WTC11 (cell line): Measurements from ENCODE around the gene TREH. TPM values are rescaled to one million over a fixed set of nuclear protein-coding genes. Genes with fewer than 3 reads are reported as not detected.

Source experiments
- ATAC-seq: fragments of 200-7000 bp; cut with Tn5 transposase; 2 replicates; pipeline ENCODE4 v1.10.0; 2021; ENCODE audit warnings: mild to moderate bottlenecking, moderate library complexity
- CTCF ChIA-PET: fragments of 300-600 bp; sonication (Branson Sonifier 250); formaldehyde crosslinking; loops from one replicate; lab custom pipeline; 2021; ENCODE audit warnings: antibody characterized with exemption; lab: Charles Lee
- POLR2A ChIA-PET: fragments of 350-600 bp; sonication (Branson Sonifier 250); formaldehyde crosslinking; loops from one replicate; lab custom pipeline; 2021; ENCODE audit warnings: antibody characterized with exemption; lab: Charles Lee
- DNase-seq: peaks from one replicate; pipeline ENCODE4 v3.0.0; 2021; ENCODE audit warnings: low spot score
- H3K27ac Mint-ChIP-seq: 2 replicates; pipeline ENCODE4 v1.8.0; 2021; ENCODE audit warnings: mixed read lengths
- H3K27me3 Mint-ChIP-seq: 2 replicates; pipeline ENCODE4 v1.8.0; 2021; ENCODE audit warnings: low read depth, mild to moderate bottlenecking, moderate library complexity, mixed read lengths
- H3K36me3 Mint-ChIP-seq: 2 replicates; pipeline ENCODE4 v1.8.0; 2021; ENCODE audit warnings: mixed read lengths
- H3K4me1 Mint-ChIP-seq: 2 replicates; pipeline ENCODE4 v1.8.0; 2022; ENCODE audit warnings: mixed read lengths
- H3K4me3 Mint-ChIP-seq: 2 replicates; pipeline ENCODE4 v1.8.0; 2021; ENCODE audit warnings: mild to moderate bottlenecking, moderate library complexity, mixed read lengths
- H3K9me3 Mint-ChIP-seq: 2 replicates; pipeline ENCODE4 v1.8.0; 2021; ENCODE audit warnings: mixed read lengths
- ARID4B ChIP-seq: sonication (generic); formaldehyde crosslinking; IDR thresholded peaks from 2 replicates; pipeline ENCODE4 v1.8.0; 2023; ENCODE audit warnings: missing genetic modification reagents, mild to moderate bottlenecking, borderline replicate concordance
- ATF3 ChIP-seq: sonication (generic); formaldehyde crosslinking; conservative IDR thresholded peaks from 2 replicates; pipeline ENCODE4 v1.8.1; 2022; ENCODE audit warnings: mild to moderate bottlenecking, missing genetic modification reagents
- CREM ChIP-seq: sonication (generic); formaldehyde crosslinking; IDR thresholded peaks from 2 replicates; pipeline ENCODE4 v1.8.1; 2022; ENCODE audit warnings: mild to moderate bottlenecking, missing genetic modification reagents, moderate library complexity
- GRHL2 ChIP-seq: fragments of 250-450 bp; sonication (Bioruptor Pico); IDR thresholded peaks from 2 replicates; pipeline ENCODE4 v1.8.0; 2022; ENCODE audit warnings: mild to moderate bottlenecking, moderate library complexity; ENCODE audit not compliant: insufficient replicate concordance, severe bottlenecking
- HMGA2 ChIP-seq: fragments of 250-450 bp; sonication (Bioruptor Pico); IDR thresholded peaks from 2 replicates; pipeline ENCODE4 v1.4.0; 2021; ENCODE audit warnings: mild to moderate bottlenecking, moderate library complexity
- JUN ChIP-seq: sonication (generic); formaldehyde crosslinking; IDR thresholded peaks from 2 replicates; pipeline ENCODE4 v1.8.0; 2023; ENCODE audit warnings: mild to moderate bottlenecking, missing genetic modification reagents
- KAT7 ChIP-seq: sonication (generic); formaldehyde crosslinking; IDR thresholded peaks from 2 replicates; pipeline ENCODE4 v1.8.1; 2023; ENCODE audit warnings: missing genetic modification reagents, mild to moderate bottlenecking, borderline replicate concordance
- MXD4 ChIP-seq: fragments of 250-450 bp; sonication (Bioruptor Pico); IDR thresholded peaks from 2 replicates; pipeline ENCODE4 v1.8.0; 2021; ENCODE audit warnings: mild to moderate bottlenecking, moderate library complexity, borderline replicate concordance
- NR1H2 ChIP-seq: sonication (generic); formaldehyde crosslinking; IDR thresholded peaks from 2 replicates; pipeline ENCODE4 v1.9.0; 2021; ENCODE audit warnings: mild to moderate bottlenecking, moderate library complexity, missing genetic modification reagents
- NR2C2 ChIP-seq: sonication (generic); formaldehyde crosslinking; IDR thresholded peaks from 2 replicates; pipeline ENCODE4 v1.8.0; 2022; ENCODE audit warnings: mild to moderate bottlenecking, missing genetic modification reagents
- PREB ChIP-seq: sonication (generic); formaldehyde crosslinking; IDR thresholded peaks from 2 replicates; pipeline ENCODE4 v1.8.1; 2022; ENCODE audit warnings: mild to moderate bottlenecking, missing genetic modification reagents, moderate library complexity, borderline replicate concordance
- SMAD3 ChIP-seq: sonication (generic); formaldehyde crosslinking; IDR thresholded peaks from 2 replicates; pipeline ENCODE4 v1.8.0; 2022; ENCODE audit warnings: missing genetic modification reagents, mild to moderate bottlenecking, borderline replicate concordance
- TP53 ChIP-seq: sonication (generic); formaldehyde crosslinking; IDR thresholded peaks from 2 replicates; pipeline ENCODE4 v1.8.1; 2023; ENCODE audit warnings: mild to moderate bottlenecking, missing genetic modification reagents
- ZNF138 ChIP-seq: sonication (generic); formaldehyde crosslinking; conservative IDR thresholded peaks from 2 replicates; pipeline ENCODE4 v1.8.1; 2022; ENCODE audit warnings: mild to moderate bottlenecking, moderate library complexity, missing genetic modification reagents
- ZNF416 ChIP-seq: fragments of 250-450 bp; sonication (Bioruptor Pico); IDR thresholded peaks from 2 replicates; pipeline ENCODE4 v1.9.0; 2021; ENCODE audit warnings: mild to moderate bottlenecking, inconsistent platforms
- ZNF423 ChIP-seq: fragments of 250-450 bp; sonication (Bioruptor Pico); IDR thresholded peaks from 2 replicates; pipeline ENCODE4 v2.1.2; 2022; ENCODE audit warnings: mild to moderate bottlenecking, moderate library complexity
- total RNA-seq: library from RNA; stranded (reverse); gene quantifications from 3 replicates; pipeline ENCODE4 v1.2.3, GENCODE V29; 2021
- TF ChIP-seq, protein P1 (sequence below): fragments of 250-450 bp; sonication (Bioruptor Pico); conservative IDR thresholded peaks from 2 replicates; pipeline ENCODE4 v1.9.0; 2021; ENCODE audit warnings: mild to moderate bottlenecking
- TF ChIP-seq, protein P2 (sequence below): sonication (generic); formaldehyde crosslinking; IDR thresholded peaks from 2 replicates; pipeline ENCODE4 v1.8.0; 2023; ENCODE audit warnings: mild to moderate bottlenecking, missing genetic modification reagents
- TF ChIP-seq, protein P3 (sequence below): sonication (generic); formaldehyde crosslinking; IDR thresholded peaks from 2 replicates; pipeline ENCODE4 v1.8.0; 2023; ENCODE audit warnings: missing genetic modification reagents

Gene TREH
- total RNA-seq, 1 experiment from 2014 or later: not detected

DNA sequence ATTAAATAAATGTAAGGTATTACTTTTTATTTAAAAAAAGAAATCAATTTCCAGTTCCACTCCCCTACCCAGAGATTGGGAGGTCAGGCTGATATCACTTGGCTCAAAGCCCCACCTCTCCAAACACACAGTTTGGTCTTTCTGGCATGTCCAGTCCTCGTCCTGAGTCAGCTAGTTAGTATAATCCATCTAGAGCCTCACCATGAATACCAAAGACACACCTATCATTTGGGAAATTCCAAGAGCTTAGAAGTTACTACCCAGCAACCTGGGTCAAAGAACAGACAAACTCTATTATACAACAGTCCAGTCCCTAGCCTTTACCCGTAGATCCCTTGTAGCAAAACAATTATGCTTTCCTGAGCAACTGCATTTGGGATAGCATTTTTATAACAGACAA is 9.4 kb downstream of the TREH start:
- ATAC-seq: no peak
- ChIA-PET CTCF (interaction anchor here (0.6 to 2.7 kb wide), 6 partner anchors 9 to 61 kb away, joined by 3 to 8 read pairs (median 3); partner anchors contain the start of gene TREH), POLR2A (no interaction called here)
- Mint-ChIP-seq H3K27ac (no peak overlapping the region), H3K9me3 (peaks cover 18% of the 10 kb centered on the region), H3K4me1 (peaks cover 6% of the 10 kb centered on the region), H3K27me3 (peaks cover 35% of the 10 kb centered on the region), H3K4me3 (no peak overlapping the region), H3K36me3 (no peaks in the 10 kb centered on the region)
- TF ChIP-seq NR1H2 (CRISPR knock-in tag): no peak
- TF ChIP-seq SMAD3: no peak
- TF ChIP-seq ARID4B (CRISPR knock-in tag): no peak
- no peak for TF ChIP-seq ZNF423 (CRISPR knock-in tag)
- TF ChIP-seq HMGA2 (CRISPR knock-in tag): no peak
- no peak for TF ChIP-seq JUN (CRISPR knock-in tag)
- no peak for TF ChIP-seq ATF3 (CRISPR knock-in tag)
- TF ChIP-seq KAT7 (CRISPR knock-in tag): no peak
- no peak for TF ChIP-seq GRHL2 (CRISPR knock-in tag)
- TF ChIP-seq MXD4 (CRISPR knock-in tag): no peak
- no peak for TF ChIP-seq ZNF416 (CRISPR knock-in tag)
- TF ChIP-seq, protein P1, sequence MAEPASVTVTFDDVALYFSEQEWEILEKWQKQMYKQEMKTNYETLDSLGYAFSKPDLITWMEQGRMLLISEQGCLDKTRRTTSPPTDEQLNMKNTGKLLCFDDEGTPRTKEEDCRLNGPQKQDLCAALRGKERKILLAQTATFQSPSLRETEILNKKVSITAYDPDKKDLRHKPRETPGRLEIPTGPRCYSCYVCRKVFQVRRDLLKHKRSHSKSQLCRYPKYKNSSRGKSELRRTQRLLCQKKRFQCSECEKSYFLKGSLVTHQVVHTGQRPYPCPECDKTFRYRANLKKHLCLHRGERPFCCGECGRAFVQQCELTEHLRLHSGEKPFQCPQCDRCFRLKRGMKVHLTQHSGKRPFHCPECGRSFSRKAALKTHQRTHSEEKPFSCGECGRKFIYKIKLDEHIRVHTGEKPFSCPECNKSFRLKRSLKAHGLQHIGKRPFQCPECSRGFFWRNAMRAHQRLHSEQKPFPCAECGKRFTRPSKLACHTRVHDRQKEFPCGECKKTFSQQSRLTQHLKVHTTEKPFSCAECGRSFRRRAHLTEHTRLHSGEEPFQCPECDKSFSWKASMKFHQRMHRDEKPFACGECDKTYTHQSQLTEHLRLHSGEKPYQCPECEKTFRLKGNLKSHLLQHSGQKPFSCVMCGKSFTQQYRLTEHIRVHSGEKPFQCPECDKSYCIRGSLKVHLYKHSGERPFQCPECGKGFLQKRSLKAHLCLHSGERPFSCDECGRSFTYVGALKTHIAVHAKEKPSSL (CRISPR knock-in tag): no peak
- no peak for TF ChIP-seq ZNF138 (CRISPR knock-in tag)
- no peak for TF ChIP-seq PREB (CRISPR knock-in tag)
- TF ChIP-seq, protein P2, sequence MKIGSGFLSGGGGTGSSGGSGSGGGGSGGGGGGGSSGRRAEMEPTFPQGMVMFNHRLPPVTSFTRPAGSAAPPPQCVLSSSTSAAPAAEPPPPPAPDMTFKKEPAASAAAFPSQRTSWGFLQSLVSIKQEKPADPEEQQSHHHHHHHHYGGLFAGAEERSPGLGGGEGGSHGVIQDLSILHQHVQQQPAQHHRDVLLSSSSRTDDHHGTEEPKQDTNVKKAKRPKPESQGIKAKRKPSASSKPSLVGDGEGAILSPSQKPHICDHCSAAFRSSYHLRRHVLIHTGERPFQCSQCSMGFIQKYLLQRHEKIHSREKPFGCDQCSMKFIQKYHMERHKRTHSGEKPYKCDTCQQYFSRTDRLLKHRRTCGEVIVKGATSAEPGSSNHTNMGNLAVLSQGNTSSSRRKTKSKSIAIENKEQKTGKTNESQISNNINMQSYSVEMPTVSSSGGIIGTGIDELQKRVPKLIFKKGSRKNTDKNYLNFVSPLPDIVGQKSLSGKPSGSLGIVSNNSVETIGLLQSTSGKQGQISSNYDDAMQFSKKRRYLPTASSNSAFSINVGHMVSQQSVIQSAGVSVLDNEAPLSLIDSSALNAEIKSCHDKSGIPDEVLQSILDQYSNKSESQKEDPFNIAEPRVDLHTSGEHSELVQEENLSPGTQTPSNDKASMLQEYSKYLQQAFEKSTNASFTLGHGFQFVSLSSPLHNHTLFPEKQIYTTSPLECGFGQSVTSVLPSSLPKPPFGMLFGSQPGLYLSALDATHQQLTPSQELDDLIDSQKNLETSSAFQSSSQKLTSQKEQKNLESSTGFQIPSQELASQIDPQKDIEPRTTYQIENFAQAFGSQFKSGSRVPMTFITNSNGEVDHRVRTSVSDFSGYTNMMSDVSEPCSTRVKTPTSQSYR (CRISPR knock-in tag): no peak
- TF ChIP-seq TP53: no peak
- no peak for TF ChIP-seq CREM
- no peak for TF ChIP-seq NR2C2 (CRISPR knock-in tag)
- TF ChIP-seq, protein P3, sequence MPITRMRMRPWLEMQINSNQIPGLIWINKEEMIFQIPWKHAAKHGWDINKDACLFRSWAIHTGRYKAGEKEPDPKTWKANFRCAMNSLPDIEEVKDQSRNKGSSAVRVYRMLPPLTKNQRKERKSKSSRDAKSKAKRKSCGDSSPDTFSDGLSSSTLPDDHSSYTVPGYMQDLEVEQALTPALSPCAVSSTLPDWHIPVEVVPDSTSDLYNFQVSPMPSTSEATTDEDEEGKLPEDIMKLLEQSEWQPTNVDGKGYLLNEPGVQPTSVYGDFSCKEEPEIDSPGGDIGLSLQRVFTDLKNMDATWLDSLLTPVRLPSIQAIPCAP (CRISPR knock-in tag): no peak
- DNase-seq: no peak
